Thoracic aorta (tissue), 2 donors: Measurements from ENCODE around the gene RXFP3. TPM values are rescaled to one million over a fixed set of nuclear protein-coding genes. Genes with fewer than 3 reads are reported as not detected.
A peak's percentile ranks its signal among the peaks of the same experiment; 100 is the strongest.

ENCODE experiments used
- ATAC-seq: fragments of 150-250 bp; one replicate; pipeline ENCODE4 v1.8.0; 2017; ENCODE audit warnings: low read depth; ENCODE audit not compliant: insufficient number of reproducible peaks, low FRiP score
- DNase-seq: peaks from one replicate; pipeline ENCODE4 v3.0.0-alpha.2; 2020; ENCODE audit warnings: low spot score
- H3K27ac ChIP-seq, 2 donors: fragments of 200-600 bp; sonication (generic); 1 replicate in 1 of 2; 2 replicates in 1 of 2; pipeline ENCODE4 v1.5.1; 2016; ENCODE audit warnings: mild to moderate bottlenecking in 2 of 2, moderate library complexity in 2 of 2
- H3K27me3 ChIP-seq: fragments of 200-600 bp; sonication (generic); replicated peaks from 2 replicates; pipeline ENCODE4 v1.6.0; 2016; ENCODE audit warnings: mild to moderate bottlenecking; ENCODE audit not compliant: insufficient read depth
- H3K36me3 ChIP-seq: fragments of 200-600 bp; sonication (generic); one replicate; pipeline ENCODE4 v1.5.1; 2016
- H3K4me1 ChIP-seq, 2 donors: fragments of 200-600 bp; sonication (generic); 1 replicate in 1 of 2; 2 replicates in 1 of 2; pipeline versions ENCODE4 v1.5.1 to v1.6.0; 2016; ENCODE audit warnings: low read depth in 2 of 2, mild to moderate bottlenecking in 1 of 2; ENCODE audit not compliant: control insufficient read depth in 1 of 2
- H3K4me3 ChIP-seq: fragments of 200-600 bp; sonication (generic); 2 replicates; pipeline ENCODE4 v1.5.1; 2016; ENCODE audit warnings: mild to moderate bottlenecking
- H3K9me3 ChIP-seq: fragments of 200-600 bp; sonication (generic); 2 replicates; pipeline ENCODE4 v1.5.1; 2016
- total RNA-seq, 2 donors: library from RNA; depleted of rRNA; stranded (reverse); fragments of >200 nt; gene quantifications; one replicate each; pipeline versions ENCODE4 v1.1.0 to v1.2.3, GENCODE V29; 2016
- TF ChIP-seq, protein P1 (sequence below): fragments of 200-600 bp; sonication (generic); IDR thresholded peaks from one replicate; pipeline ENCODE4 v1.5.1; 2019; ENCODE audit warnings: antibody characterized with exemption

The RXFP3 gene
- total RNA-seq, 2 donors from 2014 or later, result not detected

DNA sequence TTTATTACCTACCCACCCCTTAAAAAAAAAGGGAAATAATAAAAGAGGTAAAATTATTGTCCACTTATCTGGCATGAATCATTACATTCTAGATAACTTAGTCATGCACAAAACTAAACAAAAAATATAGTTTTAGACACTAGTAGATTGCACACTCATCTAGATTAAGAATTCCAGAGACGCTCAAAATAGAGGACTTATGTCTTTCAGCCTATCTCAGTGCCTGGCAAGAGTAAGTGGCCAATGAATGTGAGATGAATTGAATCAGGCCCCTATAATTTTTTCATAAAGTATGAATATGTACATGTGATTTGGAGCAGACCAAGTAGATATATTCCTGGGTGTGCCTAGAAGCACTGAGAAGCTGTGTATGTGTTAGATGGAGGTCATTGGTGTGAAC, 2.0 kb upstream of the RXFP3 start:
- no peak overlapping the region for H3K4me3 ChIP-seq
- TF ChIP-seq, protein P1, sequence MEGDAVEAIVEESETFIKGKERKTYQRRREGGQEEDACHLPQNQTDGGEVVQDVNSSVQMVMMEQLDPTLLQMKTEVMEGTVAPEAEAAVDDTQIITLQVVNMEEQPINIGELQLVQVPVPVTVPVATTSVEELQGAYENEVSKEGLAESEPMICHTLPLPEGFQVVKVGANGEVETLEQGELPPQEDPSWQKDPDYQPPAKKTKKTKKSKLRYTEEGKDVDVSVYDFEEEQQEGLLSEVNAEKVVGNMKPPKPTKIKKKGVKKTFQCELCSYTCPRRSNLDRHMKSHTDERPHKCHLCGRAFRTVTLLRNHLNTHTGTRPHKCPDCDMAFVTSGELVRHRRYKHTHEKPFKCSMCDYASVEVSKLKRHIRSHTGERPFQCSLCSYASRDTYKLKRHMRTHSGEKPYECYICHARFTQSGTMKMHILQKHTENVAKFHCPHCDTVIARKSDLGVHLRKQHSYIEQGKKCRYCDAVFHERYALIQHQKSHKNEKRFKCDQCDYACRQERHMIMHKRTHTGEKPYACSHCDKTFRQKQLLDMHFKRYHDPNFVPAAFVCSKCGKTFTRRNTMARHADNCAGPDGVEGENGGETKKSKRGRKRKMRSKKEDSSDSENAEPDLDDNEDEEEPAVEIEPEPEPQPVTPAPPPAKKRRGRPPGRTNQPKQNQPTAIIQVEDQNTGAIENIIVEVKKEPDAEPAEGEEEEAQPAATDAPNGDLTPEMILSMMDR, result no peak
- no peaks in the 10 kb centered on the region for H3K9me3 ChIP-seq
- H3K36me3 ChIP-seq, result no peaks in the 10 kb centered on the region
- H3K4me1 ChIP-seq, result peaks cover 10 to 25% of the 10 kb centered on the region in 2 donors
- ATAC-seq, result no peak
- no peak for DNase-seq
- peaks cover 8% of the 10 kb centered on the region for H3K27me3 ChIP-seq
- no peak overlapping the region for H3K27ac ChIP-seq

DNA sequence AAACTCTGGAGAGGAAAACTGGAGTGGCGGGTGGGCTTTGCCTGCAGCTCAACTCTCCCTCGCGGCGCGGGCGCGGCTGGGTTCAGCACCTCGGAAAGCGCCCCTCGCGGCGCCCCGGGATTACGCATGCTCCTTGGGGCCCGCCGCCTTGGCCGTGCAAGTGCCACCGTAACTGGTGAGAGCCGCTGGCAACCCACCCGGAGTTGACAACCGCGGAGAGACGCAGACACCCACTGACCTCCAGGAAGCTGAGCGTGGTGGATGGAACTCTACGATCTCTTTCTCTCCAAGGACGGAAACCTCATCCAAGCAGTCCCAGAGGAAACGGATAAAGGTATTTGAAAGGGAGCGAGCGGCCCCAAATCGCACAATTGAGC, 194 bp upstream of the RXFP3 start:
- Histone ChIP-seq H3K27me3 (peaks cover 16% of the 10 kb centered on the region), H3K36me3 (no peaks in the 10 kb centered on the region), H3K4me1 (peaks cover 10 to 25% of the 10 kb centered on the region in 2 donors), H3K4me3 (peak overlapping the region; percentile 66), H3K27ac (no peak overlapping the region), H3K9me3 (no peaks in the 10 kb centered on the region)
- ATAC-seq (peak; percentile 56), DNase-seq (no peak)
- TF ChIP-seq, protein P1, result peak; percentile 44

DNA sequence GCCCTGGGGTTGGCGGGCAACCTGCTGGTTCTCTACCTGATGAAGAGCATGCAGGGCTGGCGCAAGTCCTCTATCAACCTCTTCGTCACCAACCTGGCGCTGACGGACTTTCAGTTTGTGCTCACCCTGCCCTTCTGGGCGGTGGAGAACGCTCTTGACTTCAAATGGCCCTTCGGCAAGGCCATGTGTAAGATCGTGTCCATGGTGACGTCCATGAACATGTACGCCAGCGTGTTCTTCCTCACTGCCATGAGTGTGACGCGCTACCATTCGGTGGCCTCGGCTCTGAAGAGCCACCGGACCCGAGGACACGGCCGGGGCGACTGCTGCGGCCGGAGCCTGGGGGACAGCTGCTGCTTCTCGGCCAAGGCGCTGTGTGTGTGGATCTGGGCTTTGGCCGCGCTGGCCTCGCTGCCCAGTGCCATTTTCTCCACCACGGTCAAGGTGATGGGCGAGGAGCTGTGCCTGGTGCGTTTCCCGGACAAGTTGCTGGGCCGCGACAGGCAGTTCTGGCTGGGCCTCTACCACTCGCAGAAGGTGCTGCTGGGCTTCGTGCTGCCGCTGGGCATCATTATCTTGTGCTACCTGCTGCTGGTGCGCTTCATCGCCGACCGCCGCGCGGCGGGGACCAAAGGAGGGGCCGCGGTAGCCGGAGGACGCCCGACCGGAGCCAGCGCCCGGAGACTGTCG, 976 bp downstream of the RXFP3 start:
- Histone ChIP-seq H3K4me3 (peak overlapping the region; percentile 66), H3K4me1 (peaks cover 10 to 25% of the 10 kb centered on the region in 2 donors), H3K9me3 (no peaks in the 10 kb centered on the region), H3K27me3 (peaks cover 16% of the 10 kb centered on the region), H3K36me3 (no peaks in the 10 kb centered on the region), H3K27ac (no peak overlapping the region)
- TF ChIP-seq, protein P1, result no peak
- no peak for ATAC-seq
- DNase-seq, result no peak

DNA sequence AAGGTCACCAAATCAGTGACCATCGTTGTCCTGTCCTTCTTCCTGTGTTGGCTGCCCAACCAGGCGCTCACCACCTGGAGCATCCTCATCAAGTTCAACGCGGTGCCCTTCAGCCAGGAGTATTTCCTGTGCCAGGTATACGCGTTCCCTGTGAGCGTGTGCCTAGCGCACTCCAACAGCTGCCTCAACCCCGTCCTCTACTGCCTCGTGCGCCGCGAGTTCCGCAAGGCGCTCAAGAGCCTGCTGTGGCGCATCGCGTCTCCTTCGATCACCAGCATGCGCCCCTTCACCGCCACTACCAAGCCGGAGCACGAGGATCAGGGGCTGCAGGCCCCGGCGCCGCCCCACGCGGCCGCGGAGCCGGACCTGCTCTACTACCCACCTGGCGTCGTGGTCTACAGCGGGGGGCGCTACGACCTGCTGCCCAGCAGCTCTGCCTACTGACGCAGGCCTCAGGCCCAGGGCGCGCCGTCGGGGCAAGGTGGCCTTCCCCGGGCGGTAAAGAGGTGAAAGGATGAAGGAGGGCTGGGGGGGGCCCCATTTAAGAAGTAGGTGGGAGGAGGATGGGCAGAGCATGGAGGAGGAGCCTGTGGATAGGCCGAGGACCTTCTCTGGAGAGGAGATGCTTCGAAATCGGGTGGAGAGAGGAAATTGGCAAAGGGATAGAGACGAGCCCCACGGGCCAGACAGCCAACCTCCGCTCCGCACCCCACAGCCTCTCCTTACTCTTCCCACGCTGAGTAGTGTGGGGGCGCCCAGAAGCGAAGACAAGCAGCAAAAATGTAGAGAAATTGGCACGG, 1.7 kb downstream of the RXFP3 start:
- Histone ChIP-seq H3K27ac (no peak overlapping the region), H3K9me3 (no peaks in the 10 kb centered on the region), H3K4me1 (peaks cover 10 to 25% of the 10 kb centered on the region in 2 donors), H3K4me3 (no peak overlapping the region), H3K27me3 (peaks cover 16% of the 10 kb centered on the region), H3K36me3 (no peaks in the 10 kb centered on the region)
- TF ChIP-seq, protein P1, result no peak
- ATAC-seq (no peak), DNase-seq (no peak)

DNA sequence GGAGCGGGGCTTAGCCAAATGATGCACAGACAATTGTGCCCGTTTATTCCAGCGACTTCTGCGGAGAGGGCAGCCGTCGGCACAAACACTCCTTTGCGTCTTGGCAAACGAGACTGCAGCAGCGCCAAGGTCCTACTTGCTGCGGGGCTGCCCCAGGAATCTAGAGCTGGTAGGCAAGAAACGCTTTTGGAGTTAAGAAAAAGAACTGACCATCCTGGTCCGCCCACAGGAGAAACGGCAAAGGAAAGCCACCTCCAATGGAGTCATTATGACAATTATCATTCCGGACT, 2.3 kb downstream of the RXFP3 start:
- H3K36me3 ChIP-seq, result no peaks in the 10 kb centered on the region
- H3K27ac ChIP-seq, result no peak overlapping the region
- ATAC-seq, result no peak
- no peak for DNase-seq
- H3K27me3 ChIP-seq, result peaks cover 16% of the 10 kb centered on the region
- H3K4me3 ChIP-seq, result no peak overlapping the region
- H3K9me3 ChIP-seq, result no peaks in the 10 kb centered on the region
- TF ChIP-seq, protein P1, result no peak
- H3K4me1 ChIP-seq, result peaks cover 10 to 25% of the 10 kb centered on the region in 2 donors
